ENCODE measurements around the gene AGMO. TPM values are rescaled to one million over a fixed set of nuclear protein-coding genes. Genes with fewer than 3 reads are reported as not detected.

Gene AGMO
- polyA plus RNA-seq, 1 donor from 2014 or later, result not detected

DNA sequence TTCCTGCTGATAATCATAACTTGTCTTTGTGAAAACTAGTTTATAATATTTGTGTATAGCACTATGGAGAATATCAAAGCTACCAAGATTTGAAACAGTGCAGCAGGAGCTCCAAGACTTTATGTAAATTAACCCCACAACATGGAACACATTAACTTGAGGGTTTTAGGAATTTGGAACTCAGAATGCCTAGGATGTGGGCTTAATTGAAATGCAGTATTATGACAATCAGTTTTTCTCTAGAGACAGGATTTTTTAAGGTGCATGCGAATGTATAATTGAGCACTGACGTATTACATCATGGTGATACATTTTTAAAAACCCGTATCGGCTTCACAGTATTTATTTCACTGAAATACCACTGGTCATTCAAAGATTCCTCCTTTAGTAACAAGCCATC lies 346.2 kb downstream of the AGMO start:
- no peak overlapping the region for H3K4me3 Mint-ChIP-seq
- no peaks in the 10 kb centered on the region for H3K36me3 Mint-ChIP-seq
- no peaks in the 10 kb centered on the region for H3K4me1 Mint-ChIP-seq
- H3K27ac Mint-ChIP-seq, result no peak overlapping the region
- peaks cover 0 to 5% (median 0%) of the 10 kb centered on the region in 3 donors for H3K9me3 Mint-ChIP-seq
- no peaks in the 10 kb centered on the region for H3K27me3 Mint-ChIP-seq

GRCh38 chr7:15214976-15215375 lies 346.8 kb downstream of the AGMO start:
- Mint-ChIP-seq H3K27ac (no peak overlapping the region), H3K4me1 (no peaks in the 10 kb centered on the region), H3K9me3 (peaks cover 0 to 5% (median 0%) of the 10 kb centered on the region in 3 donors), H3K27me3 (no peaks in the 10 kb centered on the region), H3K4me3 (no peak overlapping the region), H3K36me3 (no peaks in the 10 kb centered on the region)

DNA sequence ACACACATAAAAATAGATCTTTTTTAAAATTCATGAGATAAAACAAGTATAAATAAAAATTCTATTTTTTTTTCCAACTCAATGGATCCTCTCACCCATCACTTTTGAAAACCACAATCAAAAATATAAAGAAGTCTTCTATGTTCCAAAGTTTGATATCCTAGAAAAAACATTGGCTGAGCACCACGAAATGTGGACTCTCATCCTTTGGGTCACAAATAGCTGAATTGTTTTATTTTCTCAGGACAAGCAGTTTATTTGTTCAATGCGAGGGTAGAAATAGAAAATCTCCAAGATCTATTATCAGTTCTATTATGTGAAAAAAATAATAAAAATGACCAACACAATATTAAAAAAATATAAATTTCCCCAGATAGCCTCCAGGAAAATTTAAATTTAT lies 348.7 kb downstream of the AGMO start:
- Mint-ChIP-seq H3K27ac (no peak overlapping the region), H3K4me1 (no peaks in the 10 kb centered on the region), H3K9me3 (peaks cover 0 to 5% (median 0%) of the 10 kb centered on the region in 3 donors), H3K4me3 (no peak overlapping the region), H3K27me3 (no peaks in the 10 kb centered on the region), H3K36me3 (no peaks in the 10 kb centered on the region)

DNA sequence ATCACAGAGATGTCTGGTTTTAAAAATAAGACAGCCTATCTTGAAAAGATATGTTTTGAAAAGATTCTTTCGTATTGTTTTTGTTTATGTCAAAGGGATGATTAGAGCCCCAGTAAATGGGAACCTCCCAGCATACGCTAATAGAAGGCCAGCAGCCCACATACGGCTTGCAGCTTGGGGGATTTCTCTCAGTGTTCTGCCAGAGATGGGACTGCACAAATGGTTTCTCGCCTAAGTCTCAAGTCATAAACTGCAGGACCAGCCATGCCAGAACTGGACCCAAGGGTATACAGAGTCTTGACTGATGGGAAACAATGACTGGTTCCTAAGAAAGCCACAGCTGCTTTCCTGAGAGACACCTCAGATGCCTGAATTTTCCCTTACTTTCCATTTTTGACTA lies 352.4 kb downstream of the AGMO start:
- no peaks in the 10 kb centered on the region for H3K36me3 Mint-ChIP-seq
- no peak overlapping the region for H3K4me3 Mint-ChIP-seq
- no peaks in the 10 kb centered on the region for H3K27me3 Mint-ChIP-seq
- H3K4me1 Mint-ChIP-seq, result no peaks in the 10 kb centered on the region
- no peak overlapping the region for H3K27ac Mint-ChIP-seq
- no peaks in the 10 kb centered on the region for H3K9me3 Mint-ChIP-seq

GRCh38 chr7:15204421-15204820 lies 357.4 kb downstream of the AGMO start:
- H3K27ac Mint-ChIP-seq, result no peak overlapping the region
- H3K4me3 Mint-ChIP-seq, result no peak overlapping the region
- H3K9me3 Mint-ChIP-seq, result peaks cover 0 to 5% (median 0%) of the 10 kb centered on the region in 3 donors
- no peaks in the 10 kb centered on the region for H3K36me3 Mint-ChIP-seq
- no peaks in the 10 kb centered on the region for H3K4me1 Mint-ChIP-seq
- no peaks in the 10 kb centered on the region for H3K27me3 Mint-ChIP-seq

DNA sequence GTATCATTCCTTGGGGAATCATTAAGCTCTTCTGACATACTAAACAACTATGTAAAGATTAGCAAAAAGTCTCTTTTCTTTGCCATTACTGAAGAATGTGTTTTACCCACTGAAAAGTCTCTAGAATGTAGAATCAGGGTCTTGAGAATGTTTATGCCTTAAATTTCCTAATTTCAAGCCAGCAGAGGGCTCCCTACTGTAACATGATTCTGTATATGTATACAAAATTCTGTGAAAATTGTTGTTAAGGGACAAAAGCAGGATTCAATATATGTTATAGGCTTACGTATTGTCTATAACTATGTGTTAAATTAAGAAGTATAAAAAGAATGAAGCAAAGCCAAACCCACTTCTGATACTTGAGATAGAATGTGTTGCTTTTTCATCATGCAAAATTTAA lies 362.3 kb downstream of the AGMO start:
- H3K36me3 Mint-ChIP-seq, result no peaks in the 10 kb centered on the region
- H3K4me3 Mint-ChIP-seq, result no peak overlapping the region
- no peaks in the 10 kb centered on the region for H3K27me3 Mint-ChIP-seq
- H3K4me1 Mint-ChIP-seq, result no peaks in the 10 kb centered on the region
- peaks cover 0 to 5% (median 3%) of the 10 kb centered on the region in 3 donors for H3K9me3 Mint-ChIP-seq
- H3K27ac Mint-ChIP-seq, result no peak overlapping the region

DNA sequence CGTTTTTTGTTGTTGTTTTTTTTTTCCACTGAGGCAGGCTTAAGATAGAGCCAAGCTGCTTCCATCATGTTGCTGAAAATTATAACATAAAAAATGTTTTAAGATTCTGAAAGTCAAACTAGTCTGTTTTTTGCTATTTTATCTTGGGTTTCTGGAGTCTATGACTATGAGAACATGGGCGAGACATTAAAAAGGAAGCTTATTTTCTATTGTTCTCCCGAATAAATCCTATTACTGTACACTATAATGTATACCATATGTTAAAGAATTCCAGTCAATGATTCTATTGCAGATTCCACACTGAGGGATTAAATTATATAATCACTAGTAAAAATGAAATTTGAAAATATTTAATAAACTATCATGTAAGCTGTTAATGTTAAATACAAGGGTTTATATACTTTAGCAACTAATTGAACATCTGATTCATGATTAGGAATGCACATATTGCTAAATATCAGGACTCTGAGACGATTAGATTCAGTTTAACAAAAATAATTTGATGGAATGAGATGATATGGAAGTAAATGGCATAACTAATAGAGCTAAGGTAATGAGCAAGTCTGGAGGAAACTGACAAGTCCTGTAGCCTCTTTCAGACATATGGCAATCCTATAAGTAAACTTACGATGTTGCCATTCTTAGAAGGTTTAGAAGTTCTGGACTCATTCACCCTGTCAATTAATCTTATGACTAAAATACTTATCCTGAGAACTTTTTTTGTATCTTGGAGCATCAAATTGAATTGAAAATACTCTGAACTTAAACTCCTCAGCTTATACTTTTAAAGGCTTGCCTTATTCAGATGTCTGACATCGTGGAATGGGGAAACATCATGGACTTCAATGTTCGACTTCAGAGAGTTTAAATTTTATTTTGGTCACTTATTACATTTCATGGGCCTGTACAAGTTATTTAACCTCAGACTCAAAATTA lies 364.5 kb downstream of the AGMO start:
- Mint-ChIP-seq H3K36me3 (no peaks in the 10 kb centered on the region), H3K27me3 (no peaks in the 10 kb centered on the region), H3K27ac (no peak overlapping the region), H3K4me1 (no peaks in the 10 kb centered on the region), H3K9me3 (peaks cover 0 to 5% (median 3%) of the 10 kb centered on the region in 3 donors), H3K4me3 (no peak overlapping the region)

DNA sequence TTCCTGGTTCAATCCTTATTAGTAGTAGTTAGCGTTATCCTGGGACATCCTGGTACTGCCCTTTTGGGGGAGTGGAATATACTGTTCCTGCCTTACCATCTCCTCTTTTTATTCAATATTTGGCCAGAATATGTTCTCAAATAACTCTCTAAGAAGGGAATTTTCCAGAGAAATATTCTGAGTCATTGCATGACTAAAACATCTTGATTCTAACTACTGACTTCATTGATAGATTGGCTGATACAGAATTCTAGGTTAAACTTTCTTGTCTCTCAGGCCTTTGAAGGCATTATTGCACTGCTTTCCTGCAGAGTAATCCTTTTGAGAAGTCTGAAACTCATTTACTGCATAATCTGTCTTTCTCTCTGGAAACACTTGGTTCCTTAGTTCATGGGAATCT lies 383.8 kb downstream of the AGMO start:
- no peaks in the 10 kb centered on the region for H3K27me3 Mint-ChIP-seq
- H3K9me3 Mint-ChIP-seq, result peaks cover 0 to 3% (median 2%) of the 10 kb centered on the region in 3 donors
- H3K4me3 Mint-ChIP-seq, result no peak overlapping the region
- H3K27ac Mint-ChIP-seq, result no peak overlapping the region
- H3K36me3 Mint-ChIP-seq, result no peaks in the 10 kb centered on the region
- no peaks in the 10 kb centered on the region for H3K4me1 Mint-ChIP-seq

GRCh38 chr7:15176089-15176488 lies 385.7 kb downstream of the AGMO start:
- Mint-ChIP-seq H3K27me3 (no peaks in the 10 kb centered on the region), H3K4me1 (no peaks in the 10 kb centered on the region), H3K9me3 (peaks cover 0 to 2% (median 0%) of the 10 kb centered on the region in 3 donors), H3K27ac (no peak overlapping the region), H3K36me3 (no peaks in the 10 kb centered on the region), H3K4me3 (no peak overlapping the region)

DNA sequence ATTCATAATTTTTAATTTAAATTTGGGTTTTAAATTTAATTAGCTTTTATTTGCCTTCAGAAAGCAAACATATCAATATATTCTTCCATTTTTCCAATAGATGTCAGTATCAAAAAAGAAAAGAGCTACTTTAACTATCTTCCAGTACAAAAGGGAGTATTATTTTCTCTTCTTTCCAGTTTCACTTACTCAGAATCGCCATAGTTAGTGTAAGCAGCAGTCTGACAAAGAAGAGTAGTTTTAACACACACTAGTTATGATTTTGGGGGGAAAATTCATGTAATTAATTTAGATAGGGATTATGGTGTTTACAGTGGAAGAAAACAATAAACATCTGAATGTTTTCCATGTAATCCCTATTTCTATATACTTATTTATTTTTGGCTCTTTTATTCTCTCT lies 386.7 kb downstream of the AGMO start:
- no peaks in the 10 kb centered on the region for H3K4me1 Mint-ChIP-seq
- H3K36me3 Mint-ChIP-seq, result no peaks in the 10 kb centered on the region
- H3K9me3 Mint-ChIP-seq, result peaks cover 0 to 2% (median 0%) of the 10 kb centered on the region in 3 donors
- H3K27ac Mint-ChIP-seq, result no peak overlapping the region
- no peaks in the 10 kb centered on the region for H3K27me3 Mint-ChIP-seq
- H3K4me3 Mint-ChIP-seq, result no peak overlapping the region

- Mint-ChIP-seq H3K9me3 (peaks cover 0 to 2% (median 0%) of the 10 kb centered on the region in 3 donors), H3K27me3 (no peaks in the 10 kb centered on the region), H3K4me1 (no peaks in the 10 kb centered on the region), H3K36me3 (no peaks in the 10 kb centered on the region), H3K4me3 (no peak overlapping the region), H3K27ac (no peak overlapping the region)
Observed at GRCh38 chr7:15174485-15174884, 387.3 kb downstream of the AGMO start.

GRCh38 chr7:15168489-15168888 lies 393.3 kb downstream of the AGMO start:
- H3K36me3 Mint-ChIP-seq, result no peaks in the 10 kb centered on the region
- H3K27ac Mint-ChIP-seq, result no peak overlapping the region
- H3K9me3 Mint-ChIP-seq, result peaks cover 0 to 12% (median 3%) of the 10 kb centered on the region in 3 donors
- H3K4me3 Mint-ChIP-seq, result no peak overlapping the region
- no peaks in the 10 kb centered on the region for H3K4me1 Mint-ChIP-seq
- H3K27me3 Mint-ChIP-seq, result no peaks in the 10 kb centered on the region

- Mint-ChIP-seq H3K9me3 (peaks cover 0 to 12% (median 3%) of the 10 kb centered on the region in 3 donors), H3K4me3 (no peak overlapping the region), H3K36me3 (no peaks in the 10 kb centered on the region), H3K4me1 (no peaks in the 10 kb centered on the region), H3K27me3 (no peaks in the 10 kb centered on the region), H3K27ac (no peak overlapping the region)
Observed at GRCh38 chr7:15167912-15168311, 393.9 kb downstream of the AGMO start.

GRCh38 chr7:15166620-15167019 lies 395.2 kb downstream of the AGMO start:
- no peaks in the 10 kb centered on the region for H3K36me3 Mint-ChIP-seq
- no peaks in the 10 kb centered on the region for H3K27me3 Mint-ChIP-seq
- no peak overlapping the region for H3K4me3 Mint-ChIP-seq
- no peak overlapping the region for H3K27ac Mint-ChIP-seq
- H3K4me1 Mint-ChIP-seq, result no peaks in the 10 kb centered on the region
- H3K9me3 Mint-ChIP-seq, result peaks cover 2 to 12% (median 5%) of the 10 kb centered on the region in 3 donors

GRCh38 chr7:15159261-15159660 lies 402.6 kb downstream of the AGMO start:
- H3K36me3 Mint-ChIP-seq, result no peaks in the 10 kb centered on the region
- H3K9me3 Mint-ChIP-seq, result peaks cover 1 to 5% (median 2%) of the 10 kb centered on the region in 3 donors
- H3K4me3 Mint-ChIP-seq, result no peak overlapping the region
- no peaks in the 10 kb centered on the region for H3K4me1 Mint-ChIP-seq
- H3K27me3 Mint-ChIP-seq, result no peaks in the 10 kb centered on the region
- H3K27ac Mint-ChIP-seq, result no peak overlapping the region
